ENCODE measurements around the gene TSC22D4. TPM values are rescaled to one million over a fixed set of nuclear protein-coding genes. Genes with fewer than 3 reads are reported as not detected.

TSC22D4 gene
- polyA plus RNA-seq, 2 of the 4 experiments (the other 2 are of a cell fraction): 7.9 to 28.9 TPM

DNA sequence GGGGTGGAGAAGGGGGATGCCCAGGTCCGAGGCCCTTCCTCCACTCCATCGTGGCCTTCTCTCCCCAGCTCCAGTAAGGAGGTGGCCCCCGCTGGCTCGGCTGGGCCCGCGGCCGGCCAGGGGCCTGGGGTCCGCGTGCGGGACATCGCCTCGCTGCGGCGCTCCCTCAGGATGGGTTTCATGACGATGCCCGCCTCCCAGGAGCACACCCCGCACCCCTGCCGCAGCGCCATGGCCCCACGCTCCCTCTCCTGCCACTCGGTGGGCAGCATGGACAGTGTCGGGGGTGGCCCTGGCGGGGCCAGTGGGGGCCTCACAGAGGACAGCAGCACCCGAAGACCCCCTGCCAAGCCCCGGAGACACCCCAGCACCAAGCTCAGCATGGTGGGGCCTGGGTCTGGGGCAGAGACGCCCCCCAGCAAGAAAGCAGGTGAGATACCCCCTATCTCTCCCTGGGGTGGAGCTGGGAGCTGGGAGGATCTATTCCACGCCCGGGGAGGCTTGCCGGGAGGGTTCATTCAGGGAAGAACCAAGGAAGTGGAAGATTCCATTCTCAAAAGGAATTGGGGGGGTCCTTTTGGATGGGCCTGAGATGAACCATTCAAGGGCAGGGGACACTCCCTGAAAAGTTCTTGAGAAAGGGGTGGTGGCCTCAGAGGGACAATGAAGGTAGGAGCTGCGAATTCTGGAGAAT, 7.9 kb upstream of the TSC22D4 start:
- ChIA-PET CTCF (interaction anchor here (0.6 to 3.5 kb wide), 8 partner anchors 10 to 101 kb away, joined by 3 to 24 read pairs (median 6); no protein-coding TSS in a partner anchor), POLR2A (no interaction called here)
- 85% methylated on average over 22 of the region's 30 CpGs for WGBS (ENCODE audit: missing lambda C conversion rate)
- Histone ChIP-seq H3K4me2 (no peak overlapping the region), H3K4me3 (no peak overlapping the region), H3K4me1 (peaks cover 40% of the 10 kb centered on the region), H3K9me3 (no peaks in the 10 kb centered on the region), H3K27ac (peak overlapping the region in 1 of 2 experiments; percentile 94; a peak in 2 of 6 replicates)
- TF ChIP-seq CEBPB (IDR thresholded peaks at IDR 0.05): no peak
- no peak for TF ChIP-seq HOXB5 (CRISPR knock-in tag; IDR thresholded peaks at IDR 0.05)
- TF ChIP-seq RFX5 (IDR thresholded peaks at IDR 0.05): no peak
- no peak for TF ChIP-seq ZFP36 (IDR thresholded peaks at IDR 0.05; ENCODE audit: borderline replicate concordance, partially characterized antibody)
- TF ChIP-seq ZNF302 (CRISPR knock-in tag; IDR thresholded peaks at IDR 0.05): no peak
- TF ChIP-seq, protein P1, sequence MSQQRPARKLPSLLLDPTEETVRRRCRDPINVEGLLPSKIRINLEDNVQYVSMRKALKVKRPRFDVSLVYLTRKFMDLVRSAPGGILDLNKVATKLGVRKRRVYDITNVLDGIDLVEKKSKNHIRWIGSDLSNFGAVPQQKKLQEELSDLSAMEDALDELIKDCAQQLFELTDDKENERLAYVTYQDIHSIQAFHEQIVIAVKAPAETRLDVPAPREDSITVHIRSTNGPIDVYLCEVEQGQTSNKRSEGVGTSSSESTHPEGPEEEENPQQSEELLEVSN (IDR thresholded peaks at IDR 0.05; ENCODE audit: borderline replicate concordance, low read depth): no peak
- no peak for TF ChIP-seq TP53 (CRISPR knock-in tag; IDR thresholded peaks at IDR 0.05)
- TF ChIP-seq NR3C1 (IDR thresholded peaks at IDR 0.05): no peak
- TF ChIP-seq PBX3 (IDR thresholded peaks at IDR 0.05): no peak
- TF ChIP-seq EHF (CRISPR knock-in tag; IDR thresholded peaks at IDR 0.05): no peak
- TF ChIP-seq, protein P2, sequence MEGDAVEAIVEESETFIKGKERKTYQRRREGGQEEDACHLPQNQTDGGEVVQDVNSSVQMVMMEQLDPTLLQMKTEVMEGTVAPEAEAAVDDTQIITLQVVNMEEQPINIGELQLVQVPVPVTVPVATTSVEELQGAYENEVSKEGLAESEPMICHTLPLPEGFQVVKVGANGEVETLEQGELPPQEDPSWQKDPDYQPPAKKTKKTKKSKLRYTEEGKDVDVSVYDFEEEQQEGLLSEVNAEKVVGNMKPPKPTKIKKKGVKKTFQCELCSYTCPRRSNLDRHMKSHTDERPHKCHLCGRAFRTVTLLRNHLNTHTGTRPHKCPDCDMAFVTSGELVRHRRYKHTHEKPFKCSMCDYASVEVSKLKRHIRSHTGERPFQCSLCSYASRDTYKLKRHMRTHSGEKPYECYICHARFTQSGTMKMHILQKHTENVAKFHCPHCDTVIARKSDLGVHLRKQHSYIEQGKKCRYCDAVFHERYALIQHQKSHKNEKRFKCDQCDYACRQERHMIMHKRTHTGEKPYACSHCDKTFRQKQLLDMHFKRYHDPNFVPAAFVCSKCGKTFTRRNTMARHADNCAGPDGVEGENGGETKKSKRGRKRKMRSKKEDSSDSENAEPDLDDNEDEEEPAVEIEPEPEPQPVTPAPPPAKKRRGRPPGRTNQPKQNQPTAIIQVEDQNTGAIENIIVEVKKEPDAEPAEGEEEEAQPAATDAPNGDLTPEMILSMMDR (IDR thresholded peaks at IDR 0.05): no peak
- TF ChIP-seq NFE2L2 (conservative IDR thresholded peaks at IDR 0.05; ENCODE audit: low read length): no peak
- no peak for TF ChIP-seq HMGXB4 (CRISPR knock-in tag; IDR thresholded peaks at IDR 0.05; ENCODE audit: borderline replicate concordance)
- TF ChIP-seq JUN (IDR thresholded peaks at IDR 0.05): no peak
- TF ChIP-seq, protein P3, sequence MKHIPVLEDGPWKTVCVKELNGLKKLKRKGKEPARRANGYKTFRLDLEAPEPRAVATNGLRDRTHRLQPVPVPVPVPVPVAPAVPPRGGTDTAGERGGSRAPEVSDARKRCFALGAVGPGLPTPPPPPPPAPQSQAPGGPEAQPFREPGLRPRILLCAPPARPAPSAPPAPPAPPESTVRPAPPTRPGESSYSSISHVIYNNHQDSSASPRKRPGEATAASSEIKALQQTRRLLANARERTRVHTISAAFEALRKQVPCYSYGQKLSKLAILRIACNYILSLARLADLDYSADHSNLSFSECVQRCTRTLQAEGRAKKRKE (CRISPR knock-in tag; IDR thresholded peaks at IDR 0.05; ENCODE audit: low read depth): no peak
- no peak for TF ChIP-seq BHLHE40 (IDR thresholded peaks at IDR 0.05; ENCODE audit: low read depth, low read length)
- FAIRE-seq (no peak), ATAC-seq (peak in 1 of 2 experiments; percentile 8; a peak in 1 of 6 replicates), DNase-seq (ENCODE audit: low read depth in 1 of 2, low spot score in 1 of 2) (peak in 1 of 2 experiments; percentile 69)

DNA sequence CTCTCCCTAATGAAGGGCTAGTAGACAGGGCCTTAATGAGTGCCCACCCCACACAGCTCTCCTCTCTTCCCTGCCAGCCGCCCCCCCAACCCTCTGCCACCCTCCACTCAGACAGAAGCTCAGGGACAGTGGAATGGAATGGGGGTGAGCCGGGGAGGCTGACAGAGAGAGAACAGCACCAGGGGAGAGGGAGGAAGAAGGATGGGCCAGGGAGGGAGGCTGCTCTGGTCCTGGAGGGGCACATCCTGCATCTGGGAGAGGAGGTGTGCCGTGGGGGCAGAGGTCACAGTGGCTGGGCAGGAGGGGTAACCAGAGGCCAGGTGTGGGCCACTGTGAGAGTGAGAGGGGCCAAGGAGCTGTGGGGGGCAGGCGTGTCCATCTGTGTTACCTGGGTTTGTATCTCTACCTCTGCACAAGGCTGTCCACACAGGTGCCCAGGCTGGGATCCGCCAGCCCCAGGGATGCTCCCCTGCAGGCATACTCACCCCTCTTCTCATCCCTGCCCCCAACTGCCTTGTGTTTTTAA, 7.2 kb upstream of the TSC22D4 start:
- DNase-seq (ENCODE audit: low read depth in 1 of 2, low spot score in 1 of 2): no peak
- no peak overlapping the region for H3K4me3 ChIP-seq
- 81% methylated on average over 5 of the region's 5 CpGs for WGBS (ENCODE audit: missing lambda C conversion rate)
- FAIRE-seq: no peak
- H3K4me2 ChIP-seq: peak overlapping the region; percentile 99; the same call in 2 of the 3 replicates
- ChIA-PET CTCF (interaction anchor here (1.0 to 3.5 kb wide), 7 partner anchors 11 to 95 kb away, joined by 3 to 24 read pairs (median 7); no protein-coding TSS in a partner anchor), POLR2A (no interaction called here)
- no peaks in the 10 kb centered on the region for H3K9me3 ChIP-seq
- ATAC-seq: no peak
- peak overlapping the region; percentile 21 to 94; a peak in 4 of 6 replicates for H3K27ac ChIP-seq
- TF ChIP-seq, protein P4, sequence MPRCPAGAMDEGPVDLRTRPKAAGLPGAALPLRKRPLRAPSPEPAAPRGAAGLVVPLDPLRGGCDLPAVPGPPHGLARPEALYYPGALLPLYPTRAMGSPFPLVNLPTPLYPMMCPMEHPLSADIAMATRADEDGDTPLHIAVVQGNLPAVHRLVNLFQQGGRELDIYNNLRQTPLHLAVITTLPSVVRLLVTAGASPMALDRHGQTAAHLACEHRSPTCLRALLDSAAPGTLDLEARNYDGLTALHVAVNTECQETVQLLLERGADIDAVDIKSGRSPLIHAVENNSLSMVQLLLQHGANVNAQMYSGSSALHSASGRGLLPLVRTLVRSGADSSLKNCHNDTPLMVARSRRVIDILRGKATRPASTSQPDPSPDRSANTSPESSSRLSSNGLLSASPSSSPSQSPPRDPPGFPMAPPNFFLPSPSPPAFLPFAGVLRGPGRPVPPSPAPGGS (IDR thresholded peaks at IDR 0.05): no peak
- TF ChIP-seq JUN (IDR thresholded peaks at IDR 0.05) (no peak), HDAC2 (IDR thresholded peaks at IDR 0.05) (no peak), SREBF2 (IDR thresholded peaks at IDR 0.05) (no peak), JUNB (IDR thresholded peaks at IDR 0.05) (no peak), FOSB (CRISPR knock-in tag; IDR thresholded peaks at IDR 0.05) (no peak), HOXB13 (CRISPR knock-in tag; IDR thresholded peaks at IDR 0.05; ENCODE audit: low read depth) (no peak), CHD2 (IDR thresholded peaks at IDR 0.05; ENCODE audit: low read length, partially characterized antibody) (no peak), FOXS1 (CRISPR knock-in tag; IDR thresholded peaks at IDR 0.05) (no peak), POLR2AphosphoS2 (conservative IDR thresholded peaks at IDR 0.05; ENCODE audit: low read length) (no peak)
- TF ChIP-seq, protein P3 (CRISPR knock-in tag; IDR thresholded peaks at IDR 0.05; ENCODE audit: low read depth): no peak
- H3K4me1 ChIP-seq: peaks cover 40% of the 10 kb centered on the region

All from A549 (cell line).